Right lobe of liver (tissue), 6 donors: Measurements from ENCODE around the gene SRSF1. TPM values are rescaled to one million over a fixed set of nuclear protein-coding genes. Genes with fewer than 3 reads are reported as not detected.
A peak's percentile ranks its signal among the peaks of the same experiment; 100 is the strongest.
"Not testable (repeated sequence)": the region's sequence is repeated elsewhere in the genome, so short reads cannot be mapped to it uniquely, and the experiment has no call there.

Experiments used
- ATAC-seq, 4 donors: fragments of 200-7000 bp; cut with Tn5 transposase; one replicate each; pipeline ENCODE4 v1.9.1; 2020; ENCODE audit warnings: mild to moderate bottlenecking in 4 of 4, moderate library complexity in 4 of 4
- DNase-seq, 3 donors: peaks; one replicate each; pipeline ENCODE4 v3.0.0-alpha.2; 2020
- H3K27ac ChIP-seq, 3 donors: fragments of 200-600 bp; one replicate each; pipeline ENCODE4 v1.8.0; 2022
- H3K27me3 ChIP-seq, 2 donors: fragments of 200-600 bp; one replicate each; pipeline ENCODE4 v1.8.0; 2022
- H3K36me3 ChIP-seq, 4 donors: fragments of 200-600 bp; sonication (generic) in 1 of 4; one replicate each; pipeline versions ENCODE4 v1.5.1 to v1.8.0; 2017 to 2022; ENCODE audit warnings: control low read depth in 1 of 4
- H3K4me1 ChIP-seq, 4 donors: fragments of 200-600 bp; sonication (generic) in 1 of 4; one replicate each; pipeline versions ENCODE4 v1.5.1 to v1.8.0; 2017 to 2022; ENCODE audit warnings: control low read depth in 1 of 4
- H3K4me3 ChIP-seq, 3 donors: fragments of 200-600 bp; one replicate each; pipeline ENCODE4 v1.8.0; 2022
- H3K9me3 ChIP-seq, 4 donors: fragments of 200-600 bp; sonication (generic) in 1 of 4; one replicate each; pipeline versions ENCODE4 v1.5.1 to v1.8.0; 2017 to 2022; ENCODE audit warnings: control low read depth in 1 of 4
- POLR2A ChIP-seq: fragments of 450-650 bp; IDR thresholded peaks from one replicate; pipeline ENCODE4 v1.6.1; 2017; ENCODE audit warnings: antibody characterized with exemption, mild to moderate bottlenecking
- WGBS: methylation state at CpG from one replicate; pipeline ENCODE4 v1.1.6; 2018; ENCODE audit warnings: low coverage, low lambda C conversion rate; ENCODE audit not compliant: insufficient coverage; ENCODE audit errors: missing lambda C conversion rate; 5-methylcytosine and 5-hydroxymethylcytosine counted together
- intact Hi-C, 2 donors: fragments of 100-400 bp; cut with DNase I; formaldehyde crosslinking; loops; one replicate each; pipeline versions ENCODE4 v1.11.2 to v1.14.1; 2022
- total RNA-seq, 6 experiments: library from RNA; depleted of rRNA in 2 of 6; stranded (reverse); fragments of >200 nt in 2 of 6; fragmentation: NEBNext Ultra II Directional in 3 of 6; extraction: Animal tissue kit (Norgen Biotek cat#: 25700) in 3 of 6; gene quantifications; one replicate each; pipeline versions ENCODE4 v1.1.0 to v1.2.4, GENCODE V29; 2016 to 2023
- TF ChIP-seq, protein P1 (sequence below), 4 donors: fragments of 200-600 bp in 3 of 4; fragments of 450-650 bp in 1 of 4; IDR thresholded peaks; one replicate each; pipeline versions ENCODE4 v1.5.1 to v1.8.0; 2016 to 2022; ENCODE audit warnings: antibody characterized with exemption in 4 of 4, mild to moderate bottlenecking in 2 of 4
- donor health status: DM: no; HTN: yes; CAD: no.
- donor health status: DM: no; HTN: no; CAD: no.
- donor health status: DM: no; HTN: no; CAD: no.
- donor health status: DM: no; HTN: yes; CAD: no.
- donor health status: DM: no; HTN: yes; CAD: no.

SRSF1 gene
- total RNA-seq, 6 experiments from 2014 or later, result 55.7 to 92.0 (median 80.0) TPM

DNA sequence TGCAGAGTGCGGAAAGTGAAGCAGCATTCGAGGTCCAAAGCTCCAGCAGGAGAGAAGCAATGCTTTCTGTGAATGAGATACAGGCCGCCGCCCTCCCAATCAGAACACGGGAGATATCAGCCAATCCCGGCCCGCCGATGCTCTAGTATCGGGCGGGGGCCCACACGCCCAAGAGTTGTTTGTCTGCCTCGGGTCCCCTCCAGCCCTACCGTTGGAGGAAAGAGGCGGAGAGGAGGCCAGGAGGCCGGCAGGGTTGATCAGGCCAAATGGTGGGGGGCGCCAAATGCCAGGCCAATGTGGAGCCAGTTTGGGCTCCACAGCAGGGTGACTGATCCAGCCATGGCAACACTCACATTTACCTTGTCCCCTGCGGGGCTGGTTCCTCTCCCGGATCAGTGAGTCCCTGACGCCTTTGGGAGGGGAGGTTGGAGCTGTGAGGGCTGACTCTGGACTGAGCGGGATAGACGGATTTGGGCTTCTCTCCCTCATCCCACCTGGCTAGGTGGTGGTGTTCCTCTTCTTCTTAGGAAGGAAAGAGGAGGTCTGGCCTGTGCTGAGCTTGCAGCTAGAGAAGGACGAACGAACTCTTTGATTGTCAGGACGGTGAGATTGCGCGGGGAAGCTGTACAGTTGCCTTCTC, 41.4 kb downstream of the SRSF1 start:
- H3K9me3 ChIP-seq, result no peaks in the 10 kb centered on the region
- H3K4me3 ChIP-seq, result no peak overlapping the region
- WGBS, result 85% methylated on average over 5 of the region's 26 CpGs
- TF ChIP-seq, protein P1, sequence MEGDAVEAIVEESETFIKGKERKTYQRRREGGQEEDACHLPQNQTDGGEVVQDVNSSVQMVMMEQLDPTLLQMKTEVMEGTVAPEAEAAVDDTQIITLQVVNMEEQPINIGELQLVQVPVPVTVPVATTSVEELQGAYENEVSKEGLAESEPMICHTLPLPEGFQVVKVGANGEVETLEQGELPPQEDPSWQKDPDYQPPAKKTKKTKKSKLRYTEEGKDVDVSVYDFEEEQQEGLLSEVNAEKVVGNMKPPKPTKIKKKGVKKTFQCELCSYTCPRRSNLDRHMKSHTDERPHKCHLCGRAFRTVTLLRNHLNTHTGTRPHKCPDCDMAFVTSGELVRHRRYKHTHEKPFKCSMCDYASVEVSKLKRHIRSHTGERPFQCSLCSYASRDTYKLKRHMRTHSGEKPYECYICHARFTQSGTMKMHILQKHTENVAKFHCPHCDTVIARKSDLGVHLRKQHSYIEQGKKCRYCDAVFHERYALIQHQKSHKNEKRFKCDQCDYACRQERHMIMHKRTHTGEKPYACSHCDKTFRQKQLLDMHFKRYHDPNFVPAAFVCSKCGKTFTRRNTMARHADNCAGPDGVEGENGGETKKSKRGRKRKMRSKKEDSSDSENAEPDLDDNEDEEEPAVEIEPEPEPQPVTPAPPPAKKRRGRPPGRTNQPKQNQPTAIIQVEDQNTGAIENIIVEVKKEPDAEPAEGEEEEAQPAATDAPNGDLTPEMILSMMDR (IDR thresholded peaks at IDR 0.05), result no peak
- no peak for TF ChIP-seq POLR2A
- H3K27me3 ChIP-seq, result no peaks in the 10 kb centered on the region
- H3K27ac ChIP-seq, result no peak overlapping the region
- no peaks in the 10 kb centered on the region for H3K36me3 ChIP-seq
- no peak for ATAC-seq
- no peak for DNase-seq
- intact Hi-C loops, result no loop called here
- H3K4me1 ChIP-seq, result no peaks in the 10 kb centered on the region

DNA sequence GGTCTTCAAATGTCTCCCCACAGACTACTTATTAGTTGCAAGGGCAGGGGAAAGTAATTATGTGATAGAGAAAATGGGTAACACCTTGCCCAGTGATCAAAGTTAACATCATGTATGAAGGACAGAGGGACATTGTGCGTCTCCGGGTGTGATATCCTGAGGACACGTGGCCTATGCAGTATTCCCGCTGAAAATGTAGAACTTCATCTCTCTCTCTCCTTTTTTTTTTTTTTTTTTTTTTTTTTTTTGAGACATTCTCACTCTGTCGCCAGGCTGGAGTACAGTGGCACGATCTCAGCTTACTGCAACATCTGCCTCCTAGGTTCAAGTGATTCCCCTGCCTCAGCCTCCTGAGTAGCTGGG, 43.9 kb downstream of the SRSF1 start:
- Histone ChIP-seq H3K27ac (no peak overlapping the region), H3K36me3 (no peaks in the 10 kb centered on the region), H3K4me1 (no peaks in the 10 kb centered on the region), H3K27me3 (no peaks in the 10 kb centered on the region), H3K4me3 (no peak overlapping the region), H3K9me3 (no peaks in the 10 kb centered on the region)
- intact Hi-C loops, result no loop called here
- TF ChIP-seq, protein P1 (IDR thresholded peaks at IDR 0.05), result no peak
- TF ChIP-seq POLR2A, result no peak
- DNase-seq, result no peak
- WGBS, result 90% methylated on average over 4 of the region's 6 CpGs
- no peak for ATAC-seq

GRCh38 chr17:57962279-57963148, 44.5 kb downstream of the SRSF1 start:
- peak in 1 of 3 donors; percentile 14 for DNase-seq
- no peaks in the 10 kb centered on the region for H3K36me3 ChIP-seq
- intact Hi-C loops, result no loop called here
- ATAC-seq, result no peak
- no peaks in the 10 kb centered on the region for H3K27me3 ChIP-seq
- no peak overlapping the region for H3K27ac ChIP-seq
- no peak for TF ChIP-seq POLR2A
- TF ChIP-seq, protein P1 (IDR thresholded peaks at IDR 0.05), result no peak
- no peaks in the 10 kb centered on the region for H3K4me1 ChIP-seq
- no peaks in the 10 kb centered on the region for H3K9me3 ChIP-seq
- no peak overlapping the region for H3K4me3 ChIP-seq
- 61% methylated on average over 5 of the region's 8 CpGs for WGBS

DNA sequence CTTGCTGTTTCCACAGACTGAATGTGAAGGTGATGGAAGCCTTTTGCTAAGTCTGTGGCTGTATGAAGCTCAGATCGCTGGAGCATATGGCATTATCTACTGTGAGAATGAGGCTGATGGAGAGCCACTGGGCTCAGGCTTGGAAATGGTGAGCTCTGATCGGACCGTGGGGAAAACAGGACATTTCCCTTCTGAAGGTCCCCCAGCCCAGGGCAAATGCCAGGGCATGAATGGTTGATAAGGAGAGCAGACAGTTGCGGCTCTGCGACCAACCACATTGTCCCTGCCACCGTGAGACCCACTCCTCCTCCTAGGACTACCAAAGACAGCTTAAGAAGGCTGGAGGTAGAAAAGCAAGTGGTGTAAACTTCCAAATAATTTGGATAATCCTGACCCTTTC, 47.1 kb downstream of the SRSF1 start:
- H3K4me3 ChIP-seq, result no peak overlapping the region
- TF ChIP-seq, protein P1 (IDR thresholded peaks at IDR 0.05), result no peak
- TF ChIP-seq POLR2A, result no peak
- no peak overlapping the region for H3K27ac ChIP-seq
- H3K9me3 ChIP-seq, result no peaks in the 10 kb centered on the region
- intact Hi-C loops, result no loop called here
- no peaks in the 10 kb centered on the region for H3K4me1 ChIP-seq
- H3K36me3 ChIP-seq, result no peaks in the 10 kb centered on the region
- WGBS, result 88% methylated on average over 3 of the region's 6 CpGs
- H3K27me3 ChIP-seq, result no peaks in the 10 kb centered on the region
- ATAC-seq, result no peak
- peak in 1 of 3 donors; percentile 20 for DNase-seq

DNA sequence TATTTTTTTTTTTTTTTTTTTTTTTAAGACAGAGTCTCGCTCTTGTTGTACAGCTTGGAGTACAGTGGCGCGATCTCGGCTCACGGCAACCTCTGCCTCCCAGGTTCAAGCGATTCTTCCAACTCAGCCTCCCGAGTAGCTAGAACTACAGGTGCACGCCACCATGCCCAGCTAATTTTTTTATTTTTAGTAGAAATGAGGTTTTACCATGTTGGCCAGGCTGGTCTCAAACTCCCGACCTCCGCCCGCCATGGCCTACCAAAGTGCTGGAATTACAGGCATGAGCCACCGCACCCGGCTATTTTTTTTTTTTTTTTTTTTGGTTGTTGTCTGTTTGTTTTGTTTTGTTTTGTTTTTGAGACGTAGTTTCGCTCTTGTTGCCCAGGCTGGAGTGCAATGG, 48.7 kb downstream of the SRSF1 start:
- intact Hi-C loops, H3K9me3 ChIP-seq, ATAC-seq, H3K27ac ChIP-seq, H3K36me3 ChIP-seq, H3K27me3 ChIP-seq, H3K4me3 ChIP-seq: not testable (repeated sequence)
- H3K4me1 ChIP-seq, result peaks cover 0 to 12% (median 3%) of the 10 kb centered on the region in 4 donors
- 95% methylated on average over 14 of the region's 15 CpGs for WGBS
- peak in 1 of 3 donors; percentile 14 for DNase-seq
